ENCODE data around the gene RAD51AP1.
A peak's percentile ranks its signal among the peaks of the same experiment; 100 is the strongest.

The RAD51AP1 gene

GRCh38 chr12:4552191-4552590 is 13.5 kb downstream of the RAD51AP1 start:
- H3K27me3 ChIP-seq (replicated peaks; ENCODE audit: control insufficient read depth, insufficient read depth, low read length): no peaks in the 10 kb centered on the region
- no peaks in the 10 kb centered on the region for H3K36me3 ChIP-seq (ENCODE audit: control insufficient read depth, insufficient read depth, low read length, severe bottlenecking)
- no peak for DNase-seq (ENCODE audit: low read depth)
- H3K4me1 ChIP-seq (ENCODE audit: control insufficient read depth, insufficient read depth, low read length): peaks cover 20% of the 10 kb centered on the region
- no peak overlapping the region for H3K9ac ChIP-seq (ENCODE audit: low read length)
- H3K9me3 ChIP-seq (ENCODE audit: control insufficient read depth, low read length): no peaks in the 10 kb centered on the region
- H3K4me3 ChIP-seq (ENCODE audit: low read length): no peak overlapping the region

GRCh38 chr12:4553943-4554342 is 15.3 kb downstream of the RAD51AP1 start:
- Histone ChIP-seq H3K4me3 (ENCODE audit: low read length) (no peak overlapping the region), H3K9me3 (ENCODE audit: control insufficient read depth, low read length) (no peaks in the 10 kb centered on the region), H3K4me1 (ENCODE audit: control insufficient read depth, insufficient read depth, low read length) (peaks cover 28% of the 10 kb centered on the region), H3K36me3 (ENCODE audit: control insufficient read depth, insufficient read depth, low read length, severe bottlenecking) (no peaks in the 10 kb centered on the region), H3K27me3 (replicated peaks; ENCODE audit: control insufficient read depth, insufficient read depth, low read length) (no peaks in the 10 kb centered on the region), H3K9ac (ENCODE audit: low read length) (no peak overlapping the region)
- DNase-seq (ENCODE audit: low read depth): no peak

GRCh38 chr12:4555804-4556203 is 17.1 kb downstream of the RAD51AP1 start:
- Histone ChIP-seq H3K9ac (ENCODE audit: low read length) (no peak overlapping the region), H3K27me3 (replicated peaks; ENCODE audit: control insufficient read depth, insufficient read depth, low read length) (no peaks in the 10 kb centered on the region), H3K9me3 (ENCODE audit: control insufficient read depth, low read length) (no peaks in the 10 kb centered on the region), H3K4me3 (ENCODE audit: low read length) (no peak overlapping the region), H3K4me1 (ENCODE audit: control insufficient read depth, insufficient read depth, low read length) (peaks cover 28% of the 10 kb centered on the region), H3K36me3 (ENCODE audit: control insufficient read depth, insufficient read depth, low read length, severe bottlenecking) (no peaks in the 10 kb centered on the region)
- no peak for DNase-seq (ENCODE audit: low read depth)

GRCh38 chr12:4556735-4557530 is 18.2 kb downstream of the RAD51AP1 start:
- Histone ChIP-seq H3K9me3 (ENCODE audit: control insufficient read depth, low read length) (no peaks in the 10 kb centered on the region), H3K4me3 (ENCODE audit: low read length) (no peak overlapping the region), H3K27me3 (replicated peaks; ENCODE audit: control insufficient read depth, insufficient read depth, low read length) (no peaks in the 10 kb centered on the region), H3K9ac (ENCODE audit: low read length) (peak overlapping the region; percentile 21), H3K4me1 (ENCODE audit: control insufficient read depth, insufficient read depth, low read length) (peaks cover 28% of the 10 kb centered on the region), H3K36me3 (ENCODE audit: control insufficient read depth, insufficient read depth, low read length, severe bottlenecking) (no peaks in the 10 kb centered on the region)
- no peak for DNase-seq (ENCODE audit: low read depth)

GRCh38 chr12:4557586-4557985 is 18.9 kb downstream of the RAD51AP1 start:
- Histone ChIP-seq H3K4me1 (ENCODE audit: control insufficient read depth, insufficient read depth, low read length) (peaks cover 26% of the 10 kb centered on the region), H3K4me3 (ENCODE audit: low read length) (no peak overlapping the region), H3K9ac (ENCODE audit: low read length) (no peak overlapping the region), H3K36me3 (ENCODE audit: control insufficient read depth, insufficient read depth, low read length, severe bottlenecking) (no peaks in the 10 kb centered on the region), H3K27me3 (replicated peaks; ENCODE audit: control insufficient read depth, insufficient read depth, low read length) (no peaks in the 10 kb centered on the region), H3K9me3 (ENCODE audit: control insufficient read depth, low read length) (no peaks in the 10 kb centered on the region)
- DNase-seq (ENCODE audit: low read depth): no peak

- Histone ChIP-seq H3K27me3 (replicated peaks; ENCODE audit: control insufficient read depth, insufficient read depth, low read length) (peaks cover 3% of the 10 kb centered on the region), H3K9me3 (ENCODE audit: control insufficient read depth, low read length) (no peaks in the 10 kb centered on the region), H3K4me1 (ENCODE audit: control insufficient read depth, insufficient read depth, low read length) (peaks cover 26% of the 10 kb centered on the region), H3K4me3 (ENCODE audit: low read length) (no peak overlapping the region), H3K36me3 (ENCODE audit: control insufficient read depth, insufficient read depth, low read length, severe bottlenecking) (no peaks in the 10 kb centered on the region), H3K9ac (ENCODE audit: low read length) (no peak overlapping the region)
- DNase-seq (ENCODE audit: low read depth): no peak
These were observed 19.5 kb downstream of the RAD51AP1 start for GRCh38 chr12:4558171-4558570.

- Histone ChIP-seq H3K4me3 (ENCODE audit: low read length) (peak within 1 kb of the TSS; percentile 71), H3K36me3 (ENCODE audit: control insufficient read depth, insufficient read depth, low read length, severe bottlenecking) (no peaks in the 10 kb centered on the region)
These were observed 23.5 kb downstream of the RAD51AP1 start, which contains the start of gene DYRK4 for GRCh38 chr12:4562034-4562657. DYRK4 (plus strand) TSS chr12:4562208; CDS start chr12:4562246, 38 bp downstream.

GRCh38 chr12:4563336-4563735 is 24.6 kb downstream of the RAD51AP1 start:
- H3K9ac ChIP-seq (ENCODE audit: low read length): no peak overlapping the region
- peaks cover 12% of the 10 kb centered on the region for H3K27me3 ChIP-seq (replicated peaks; ENCODE audit: control insufficient read depth, insufficient read depth, low read length)
- H3K4me3 ChIP-seq (ENCODE audit: low read length): no peak overlapping the region
- H3K9me3 ChIP-seq (ENCODE audit: control insufficient read depth, low read length): no peaks in the 10 kb centered on the region
- no peaks in the 10 kb centered on the region for H3K4me1 ChIP-seq (ENCODE audit: control insufficient read depth, insufficient read depth, low read length)
- no peak for DNase-seq (ENCODE audit: low read depth)
- H3K36me3 ChIP-seq (ENCODE audit: control insufficient read depth, insufficient read depth, low read length, severe bottlenecking): no peaks in the 10 kb centered on the region

More at GRCh38 chr12:4562034-4562657, 23.5 kb downstream of the RAD51AP1 start, which contains the start of gene DYRK4:
- peaks cover 9% of the 10 kb centered on the region for H3K4me1 ChIP-seq (ENCODE audit: control insufficient read depth, insufficient read depth, low read length)
- H3K9ac ChIP-seq (ENCODE audit: low read length): peak within 1 kb of the TSS; percentile 42
- H3K9me3 ChIP-seq (ENCODE audit: control insufficient read depth, low read length): no peaks in the 10 kb centered on the region
- DNase-seq (ENCODE audit: low read depth): peak; percentile 68
- peaks cover 7% of the 10 kb centered on the region for H3K27me3 ChIP-seq (replicated peaks; ENCODE audit: control insufficient read depth, insufficient read depth, low read length)

GRCh38 chr12:4564818-4565217 is 26.1 kb downstream of the RAD51AP1 start:
- Histone ChIP-seq H3K4me1 (ENCODE audit: control insufficient read depth, insufficient read depth, low read length) (no peaks in the 10 kb centered on the region), H3K9ac (ENCODE audit: low read length) (no peak overlapping the region), H3K27me3 (replicated peaks; ENCODE audit: control insufficient read depth, insufficient read depth, low read length) (peaks cover 12% of the 10 kb centered on the region), H3K9me3 (ENCODE audit: control insufficient read depth, low read length) (no peaks in the 10 kb centered on the region), H3K36me3 (ENCODE audit: control insufficient read depth, insufficient read depth, low read length, severe bottlenecking) (no peaks in the 10 kb centered on the region), H3K4me3 (ENCODE audit: low read length) (no peak overlapping the region)
- no peak for DNase-seq (ENCODE audit: low read depth)

- Histone ChIP-seq H3K27me3 (replicated peaks; ENCODE audit: control insufficient read depth, insufficient read depth, low read length) (peaks cover 12% of the 10 kb centered on the region), H3K9ac (ENCODE audit: low read length) (no peak overlapping the region), H3K9me3 (ENCODE audit: control insufficient read depth, low read length) (no peaks in the 10 kb centered on the region), H3K4me3 (ENCODE audit: low read length) (no peak overlapping the region), H3K4me1 (ENCODE audit: control insufficient read depth, insufficient read depth, low read length) (no peaks in the 10 kb centered on the region), H3K36me3 (ENCODE audit: control insufficient read depth, insufficient read depth, low read length, severe bottlenecking) (no peaks in the 10 kb centered on the region)
- DNase-seq (ENCODE audit: low read depth): no peak
These were observed 27.8 kb downstream of the RAD51AP1 start for GRCh38 chr12:4566474-4566873.

- Histone ChIP-seq H3K27me3 (replicated peaks; ENCODE audit: control insufficient read depth, insufficient read depth, low read length) (peaks cover 12% of the 10 kb centered on the region), H3K4me3 (ENCODE audit: low read length) (no peak overlapping the region), H3K9me3 (ENCODE audit: control insufficient read depth, low read length) (no peaks in the 10 kb centered on the region), H3K4me1 (ENCODE audit: control insufficient read depth, insufficient read depth, low read length) (no peaks in the 10 kb centered on the region), H3K36me3 (ENCODE audit: control insufficient read depth, insufficient read depth, low read length, severe bottlenecking) (no peaks in the 10 kb centered on the region), H3K9ac (ENCODE audit: low read length) (no peak overlapping the region)
- DNase-seq (ENCODE audit: low read depth): no peak
These were observed 28.6 kb downstream of the RAD51AP1 start for GRCh38 chr12:4567073-4567881.
